Cardiac muscle cell (in vitro differentiated cells and primary cell): Measurements from ENCODE around the gene GDF11. TPM values are rescaled to one million over a fixed set of nuclear protein-coding genes. Genes with fewer than 3 reads are reported as not detected.

Source experiments
- DNase-seq, 2 donors: peaks; one replicate each; pipeline versions ENCODE4 v3.0.0 to v3.0.0-alpha.2; 2010 to 2017; ENCODE audit warnings: low read depth in 1 of 2, low spot score in 1 of 2
- H3K27ac ChIP-seq: fragments of 200-600 bp; sonication (generic); 2 replicates; pipeline ENCODE4 v1.5.1; 2016
- H3K27me3 ChIP-seq: fragments of 200-600 bp; sonication (generic); 2 replicates; pipeline ENCODE4 v1.6.0; 2016; ENCODE audit warnings: control low read depth
- H3K36me3 ChIP-seq: fragments of 200-600 bp; sonication (generic); 2 replicates; pipeline ENCODE4 v1.5.1; 2016; ENCODE audit warnings: control low read depth
- H3K4me1 ChIP-seq: fragments of 200-600 bp; sonication (generic); 2 replicates; pipeline ENCODE4 v1.8.1; 2017; ENCODE audit warnings: low read depth, mild to moderate bottlenecking, mixed run types
- H3K4me3 ChIP-seq: fragments of 200-600 bp; sonication (generic); 2 replicates; pipeline ENCODE4 v1.5.1; 2016; ENCODE audit warnings: mild to moderate bottlenecking
- H3K9me3 ChIP-seq: fragments of 200-600 bp; sonication (generic); 2 replicates; pipeline ENCODE4 v1.5.1; 2017; ENCODE audit warnings: low read depth, mild to moderate bottlenecking, control low read depth
- CTCF ChIP-seq: IDR thresholded peaks from 2 replicates; pipeline ENCODE4 v1.5.1; 2012; ENCODE audit warnings: low read depth, mild to moderate bottlenecking, low read length
- polyA plus RNA-seq: library from polyadenylated mRNA; unstranded; fragments of >200 nt; fragmentation: Nextera tagmentation; extraction: Ambion mirVana; gene quantifications from 2 replicates; pipeline ENCODE4 v1.2.1, GENCODE V29; 2016
- total RNA-seq: library from RNA; depleted of rRNA; stranded (reverse); fragments of >200 nt; gene quantifications from 2 replicates; pipeline ENCODE4 v1.2.3, GENCODE V29; 2016

The GDF11 gene
- total and polyA plus RNA-seq, 2 experiments from 2014 or later, result 13.5 to 54.2 TPM

GRCh38 chr12:55704824-55705718, 37.9 kb upstream of the GDF11 start:
- H3K27ac ChIP-seq, result no peak overlapping the region
- TF ChIP-seq CTCF, result no peak
- no peaks in the 10 kb centered on the region for H3K36me3 ChIP-seq
- no peak for DNase-seq
- no peak overlapping the region for H3K4me3 ChIP-seq
- no peaks in the 10 kb centered on the region for H3K27me3 ChIP-seq
- peaks cover 39% of the 10 kb centered on the region for H3K4me1 ChIP-seq
- H3K9me3 ChIP-seq, result no peaks in the 10 kb centered on the region

GRCh38 chr12:55705782-55706402, 37.0 kb upstream of the GDF11 start:
- peaks cover 46% of the 10 kb centered on the region for H3K4me1 ChIP-seq
- H3K9me3 ChIP-seq, result no peaks in the 10 kb centered on the region
- H3K27ac ChIP-seq, result no peak overlapping the region
- no peaks in the 10 kb centered on the region for H3K36me3 ChIP-seq
- no peaks in the 10 kb centered on the region for H3K27me3 ChIP-seq
- peak; percentile 33 for TF ChIP-seq CTCF
- peak overlapping the region; percentile 82 for H3K4me3 ChIP-seq
- DNase-seq, result no peak

GRCh38 chr12:55706568-55707218, 36.2 kb upstream of the GDF11 start:
- H3K36me3 ChIP-seq, result no peaks in the 10 kb centered on the region
- H3K4me3 ChIP-seq, result peak overlapping the region; percentile 82
- no peaks in the 10 kb centered on the region for H3K9me3 ChIP-seq
- no peak for DNase-seq
- no peak overlapping the region for H3K27ac ChIP-seq
- no peak for TF ChIP-seq CTCF
- peaks cover 54% of the 10 kb centered on the region for H3K4me1 ChIP-seq
- H3K27me3 ChIP-seq, result no peaks in the 10 kb centered on the region

- peak in 1 of 2 donors; percentile 42 for DNase-seq
- H3K9me3 ChIP-seq, result no peaks in the 10 kb centered on the region
- H3K4me1 ChIP-seq, result peaks cover 60% of the 10 kb centered on the region
- no peaks in the 10 kb centered on the region for H3K36me3 ChIP-seq
- no peak for TF ChIP-seq CTCF
- no peak overlapping the region for H3K27ac ChIP-seq
- no peaks in the 10 kb centered on the region for H3K27me3 ChIP-seq
- H3K4me3 ChIP-seq, result peak overlapping the region; percentile 82
Measured at GRCh38 chr12:55707219-55707671, 35.7 kb upstream of the GDF11 start.

GRCh38 chr12:55707841-55708694, 34.9 kb upstream of the GDF11 start, which contains the start of gene ITGA7:
Gene ITGA7, minus strand, starts transcription at chr12:55707904. Its CDS starts 222 bp downstream, at chr12:55707682.
- H3K36me3 ChIP-seq, result no peaks in the 10 kb centered on the region
- H3K27ac ChIP-seq, result peak within 1 kb of the TSS; percentile 85
- DNase-seq, result peak in 1 of 2 donors; percentile 95
- H3K9me3 ChIP-seq, result no peaks in the 10 kb centered on the region
- no peak for TF ChIP-seq CTCF
- H3K4me3 ChIP-seq, result peak within 1 kb of the TSS; percentile 82
- H3K4me1 ChIP-seq, result peaks cover 63% of the 10 kb centered on the region
- no peaks in the 10 kb centered on the region for H3K27me3 ChIP-seq
